Measurements from ENCODE around the gene CFAP299. TPM values are rescaled to one million over a fixed set of nuclear protein-coding genes. Genes with fewer than 3 reads are reported as not detected.

The CFAP299 gene
- total and polyA plus RNA-seq, 2 experiments from 2014 or later = not detected

GRCh38 chr4:80422727-80423404, 87.3 kb downstream of the CFAP299 start:
- Histone ChIP-seq H3K9me2 (replicated peaks; ENCODE audit: insufficient read depth) (no peaks in the 10 kb centered on the region), H4K20me1 (ENCODE audit: insufficient read depth, poor library complexity, severe bottlenecking) (no peaks in the 10 kb centered on the region), H3K79me2 (no peaks in the 10 kb centered on the region), H3K9me3 (ENCODE audit: low read depth) (no peaks in the 10 kb centered on the region), H3K27me3 (no peaks in the 10 kb centered on the region), H2AFZ (no peak overlapping the region), H3K36me3 (replicated peaks; ENCODE audit: insufficient read depth, low read depth) (no peaks in the 10 kb centered on the region), H3K4me2 (no peak overlapping the region), H3K4me3 (no peak overlapping the region), H3K27ac (no peak overlapping the region), H3K4me1 (ENCODE audit: insufficient read depth) (no peaks in the 10 kb centered on the region)
- no peak for DNase-seq (ENCODE audit: low spot score)
- 94% methylated on average over 1 of the region's 1 CpG for WGBS (ENCODE audit: low lambda C conversion rate, missing lambda C conversion rate)
- TF ChIP-seq CTCF (IDR thresholded peaks at IDR 0.05; ENCODE audit: poor library complexity) (no peak), EZH2phosphoT487 (IDR thresholded peaks at IDR 0.05; ENCODE audit: low read depth, severe bottlenecking, unreplicated experiment) (no peak), EZH2 (IDR thresholded peaks at IDR 0.05; ENCODE audit: borderline replicate concordance) (no peak)

- WGBS (ENCODE audit: low lambda C conversion rate, missing lambda C conversion rate) = 82% methylated on average over 3 of the region's 3 CpGs
- H2AFZ ChIP-seq = no peak overlapping the region
- H3K4me3 ChIP-seq = no peak overlapping the region
- no peaks in the 10 kb centered on the region for H3K4me1 ChIP-seq (ENCODE audit: insufficient read depth)
- TF ChIP-seq EZH2 (IDR thresholded peaks at IDR 0.05; ENCODE audit: borderline replicate concordance) = no peak
- TF ChIP-seq CTCF (IDR thresholded peaks at IDR 0.05; ENCODE audit: poor library complexity) = no peak
- no peak for TF ChIP-seq EZH2phosphoT487 (IDR thresholded peaks at IDR 0.05; ENCODE audit: low read depth, severe bottlenecking, unreplicated experiment)
- DNase-seq (ENCODE audit: low spot score) = no peak
- H4K20me1 ChIP-seq (ENCODE audit: insufficient read depth, poor library complexity, severe bottlenecking) = no peaks in the 10 kb centered on the region
- H3K9me2 ChIP-seq (replicated peaks; ENCODE audit: insufficient read depth) = no peaks in the 10 kb centered on the region
- no peaks in the 10 kb centered on the region for H3K27me3 ChIP-seq
- H3K36me3 ChIP-seq (replicated peaks; ENCODE audit: insufficient read depth, low read depth) = no peaks in the 10 kb centered on the region
- H3K27ac ChIP-seq = no peak overlapping the region
- H3K9me3 ChIP-seq (ENCODE audit: low read depth) = no peaks in the 10 kb centered on the region
- no peaks in the 10 kb centered on the region for H3K79me2 ChIP-seq
- no peak overlapping the region for H3K4me2 ChIP-seq
Observed at GRCh38 chr4:80423553-80424224, 88.2 kb downstream of the CFAP299 start.

- Histone ChIP-seq H3K27me3 (no peaks in the 10 kb centered on the region), H2AFZ (no peak overlapping the region), H3K79me2 (no peaks in the 10 kb centered on the region), H3K4me3 (no peak overlapping the region), H3K36me3 (replicated peaks; ENCODE audit: insufficient read depth, low read depth) (no peaks in the 10 kb centered on the region), H3K4me1 (ENCODE audit: insufficient read depth) (no peaks in the 10 kb centered on the region), H3K9me3 (ENCODE audit: low read depth) (no peaks in the 10 kb centered on the region), H4K20me1 (ENCODE audit: insufficient read depth, poor library complexity, severe bottlenecking) (no peaks in the 10 kb centered on the region), H3K27ac (no peak overlapping the region), H3K9me2 (replicated peaks; ENCODE audit: insufficient read depth) (no peaks in the 10 kb centered on the region), H3K4me2 (no peak overlapping the region)
- no peak for DNase-seq (ENCODE audit: low spot score)
- TF ChIP-seq CTCF (IDR thresholded peaks at IDR 0.05; ENCODE audit: poor library complexity) (no peak), EZH2 (IDR thresholded peaks at IDR 0.05; ENCODE audit: borderline replicate concordance) (no peak), EZH2phosphoT487 (IDR thresholded peaks at IDR 0.05; ENCODE audit: low read depth, severe bottlenecking, unreplicated experiment) (no peak)
- 85% methylated on average over 2 of the region's 2 CpGs for WGBS (ENCODE audit: low lambda C conversion rate, missing lambda C conversion rate)
Observed at GRCh38 chr4:80424225-80424581, 88.7 kb downstream of the CFAP299 start.
